ENCODE measurements around the gene CSNK2A1.

Gene CSNK2A1

GRCh38 chr20:558117-558516 lies 14.5 kb upstream of the CSNK2A1 start:
- Histone ChIP-seq H3K4me2 (ENCODE audit: insufficient read depth, low read length, poor library complexity, severe bottlenecking) (no peak overlapping the region), H3K4me1 (ENCODE audit: control insufficient read depth in 2 of 2, insufficient read depth in 1 of 2, low read depth in 1 of 2, low read length in 2 of 2) (peaks cover 0 to 4% of the 10 kb centered on the region in 2 donors), H2AK5ac (ENCODE audit: low read depth, low read length) (no peak overlapping the region), H2BK12ac (ENCODE audit: low read length) (no peak overlapping the region), H3K23ac (ENCODE audit: low read depth, low read length, poor library complexity) (no peak overlapping the region), H2BK15ac (ENCODE audit: low read length) (no peak overlapping the region), H3K9me3 (replicated peaks in 1 of 2; ENCODE audit: control insufficient read depth in 2 of 2, insufficient read depth in 1 of 2, low read depth in 1 of 2, low read length in 2 of 2) (no peaks in the 10 kb centered on the region), H4K91ac (ENCODE audit: low read depth, low read length, poor library complexity) (no peak overlapping the region), H2AFZ (ENCODE audit: low read length) (no peak overlapping the region), H2BK120ac (ENCODE audit: low read depth, low read length) (no peak overlapping the region), H3K79me1 (ENCODE audit: low read depth, low read length) (no peaks in the 10 kb centered on the region), H3K4me3 (ENCODE audit: low read length in 2 of 2) (no peak overlapping the region), H3K27me3 (ENCODE audit: control insufficient read depth in 3 of 3, insufficient read depth in 3 of 3, low read depth in 1 of 3, low read length in 3 of 3) (peaks cover 0 to 44% (median 0%) of the 10 kb centered on the region in 3 experiments), H2BK5ac (ENCODE audit: low read length) (no peak overlapping the region), H3K36me3 (replicated peaks in 1 of 2; ENCODE audit: control insufficient read depth in 2 of 2, insufficient read depth in 2 of 2, low read length in 2 of 2) (no peaks in the 10 kb centered on the region), H3K4ac (ENCODE audit: low read length) (no peak overlapping the region), H3K18ac (ENCODE audit: low read length) (no peak overlapping the region), H3K14ac (ENCODE audit: low read length) (no peak overlapping the region), H3K9ac (ENCODE audit: low read depth, low read length, poor library complexity) (no peak overlapping the region), H3K27ac (replicated peaks; ENCODE audit: low read length) (no peak overlapping the region), H4K8ac (ENCODE audit: low read depth, low read length) (no peak overlapping the region)
- no peak for DNase-seq (ENCODE audit: low spot score)
- no CpG with 5 or more reads among the region's 3 CpGs for WGBS, 2 donors (ENCODE audit: extremely low coverage in 2 of 2, insufficient read length in 2 of 2, insufficient replicate concordance in 1 of 2)

- no peak overlapping the region for H3K27ac ChIP-seq (replicated peaks; ENCODE audit: low read length)
- no CpG with 5 or more reads among the region's 2 CpGs for WGBS, 2 donors (ENCODE audit: extremely low coverage in 2 of 2, insufficient read length in 2 of 2, insufficient replicate concordance in 1 of 2)
- no peak overlapping the region for H3K18ac ChIP-seq (ENCODE audit: low read length)
- H2BK15ac ChIP-seq (ENCODE audit: low read length): no peak overlapping the region
- no peak overlapping the region for H3K9ac ChIP-seq (ENCODE audit: low read depth, low read length, poor library complexity)
- no peak overlapping the region for H2AK5ac ChIP-seq (ENCODE audit: low read depth, low read length)
- H3K79me1 ChIP-seq (ENCODE audit: low read depth, low read length): no peaks in the 10 kb centered on the region
- no peak overlapping the region for H2BK12ac ChIP-seq (ENCODE audit: low read length)
- no peak overlapping the region for H2AFZ ChIP-seq (ENCODE audit: low read length)
- H3K9me3 ChIP-seq (replicated peaks in 1 of 2; ENCODE audit: control insufficient read depth in 2 of 2, insufficient read depth in 1 of 2, low read depth in 1 of 2, low read length in 2 of 2): no peaks in the 10 kb centered on the region
- H3K4me3 ChIP-seq (ENCODE audit: low read length in 2 of 2): no peak overlapping the region
- H2BK5ac ChIP-seq (ENCODE audit: low read length): no peak overlapping the region
- H3K4me2 ChIP-seq (ENCODE audit: insufficient read depth, low read length, poor library complexity, severe bottlenecking): no peak overlapping the region
- H3K4me1 ChIP-seq (ENCODE audit: control insufficient read depth in 2 of 2, insufficient read depth in 1 of 2, low read depth in 1 of 2, low read length in 2 of 2): peaks cover 0 to 6% of the 10 kb centered on the region in 2 donors
- H3K36me3 ChIP-seq (replicated peaks in 1 of 2; ENCODE audit: control insufficient read depth in 2 of 2, insufficient read depth in 2 of 2, low read length in 2 of 2): no peaks in the 10 kb centered on the region
- H4K91ac ChIP-seq (ENCODE audit: low read depth, low read length, poor library complexity): no peak overlapping the region
- H2BK120ac ChIP-seq (ENCODE audit: low read depth, low read length): no peak overlapping the region
- no peak for DNase-seq (ENCODE audit: low spot score)
- H3K14ac ChIP-seq (ENCODE audit: low read length): no peak overlapping the region
- peaks cover 0 to 33% (median 0%) of the 10 kb centered on the region in 3 experiments for H3K27me3 ChIP-seq (ENCODE audit: control insufficient read depth in 3 of 3, insufficient read depth in 3 of 3, low read depth in 1 of 3, low read length in 3 of 3)
- H3K4ac ChIP-seq (ENCODE audit: low read length): no peak overlapping the region
- H4K8ac ChIP-seq (ENCODE audit: low read depth, low read length): no peak overlapping the region
- no peak overlapping the region for H3K23ac ChIP-seq (ENCODE audit: low read depth, low read length, poor library complexity)
Measured at GRCh38 chr20:556984-557383, 13.4 kb upstream of the CSNK2A1 start.

GRCh38 chr20:555976-556385 lies 12.4 kb upstream of the CSNK2A1 start:
- Histone ChIP-seq H2BK12ac (ENCODE audit: low read length) (no peak overlapping the region), H4K8ac (ENCODE audit: low read depth, low read length) (no peak overlapping the region), H3K79me1 (ENCODE audit: low read depth, low read length) (no peaks in the 10 kb centered on the region), H2BK5ac (ENCODE audit: low read length) (no peak overlapping the region), H3K18ac (ENCODE audit: low read length) (no peak overlapping the region), H3K4me1 (ENCODE audit: control insufficient read depth in 2 of 2, insufficient read depth in 1 of 2, low read depth in 1 of 2, low read length in 2 of 2) (peaks cover 0 to 6% of the 10 kb centered on the region in 2 donors), H3K4ac (ENCODE audit: low read length) (no peak overlapping the region), H3K23ac (ENCODE audit: low read depth, low read length, poor library complexity) (no peak overlapping the region), H2AFZ (ENCODE audit: low read length) (no peak overlapping the region), H3K4me2 (ENCODE audit: insufficient read depth, low read length, poor library complexity, severe bottlenecking) (no peak overlapping the region), H2BK120ac (ENCODE audit: low read depth, low read length) (no peak overlapping the region), H3K4me3 (ENCODE audit: low read length in 2 of 2) (no peak overlapping the region), H3K27ac (replicated peaks; ENCODE audit: low read length) (no peak overlapping the region), H3K9me3 (replicated peaks in 1 of 2; ENCODE audit: control insufficient read depth in 2 of 2, insufficient read depth in 1 of 2, low read depth in 1 of 2, low read length in 2 of 2) (no peaks in the 10 kb centered on the region), H4K91ac (ENCODE audit: low read depth, low read length, poor library complexity) (no peak overlapping the region), H2BK15ac (ENCODE audit: low read length) (no peak overlapping the region), H3K27me3 (ENCODE audit: control insufficient read depth in 3 of 3, insufficient read depth in 3 of 3, low read depth in 1 of 3, low read length in 3 of 3) (peaks cover 0 to 33% (median 0%) of the 10 kb centered on the region in 3 experiments), H3K14ac (ENCODE audit: low read length) (no peak overlapping the region), H3K36me3 (replicated peaks in 1 of 2; ENCODE audit: control insufficient read depth in 2 of 2, insufficient read depth in 2 of 2, low read length in 2 of 2) (no peaks in the 10 kb centered on the region), H2AK5ac (ENCODE audit: low read depth, low read length) (no peak overlapping the region), H3K9ac (ENCODE audit: low read depth, low read length, poor library complexity) (no peak overlapping the region)
- DNase-seq (ENCODE audit: low spot score): no peak
- WGBS, 2 donors (ENCODE audit: extremely low coverage in 2 of 2, insufficient read length in 2 of 2, insufficient replicate concordance in 1 of 2): no CpG with 5 or more reads among the region's 6 CpGs

DNA sequence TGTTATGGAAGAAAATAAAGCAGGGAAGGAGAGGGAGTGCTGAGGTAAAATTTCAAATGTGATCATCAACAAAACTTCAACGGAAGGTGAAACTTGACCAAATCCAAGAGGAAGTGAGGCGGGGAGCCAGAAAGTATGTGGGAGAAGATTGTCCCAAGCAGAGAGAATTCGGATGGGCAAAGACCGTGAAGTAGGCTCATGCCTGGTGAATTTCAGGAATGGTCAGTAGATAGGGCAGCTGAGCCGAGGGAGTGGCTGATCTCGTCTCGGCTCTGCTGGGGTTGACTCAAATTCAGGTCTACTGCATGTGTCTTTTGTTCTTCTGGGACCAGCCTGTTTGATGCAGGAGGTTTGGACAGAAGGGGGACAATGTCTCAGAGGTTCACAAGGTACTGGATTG lies 7.0 kb upstream of the CSNK2A1 start:
- H3K4ac ChIP-seq (ENCODE audit: low read length): no peak overlapping the region
- H2BK120ac ChIP-seq (ENCODE audit: low read depth, low read length): no peak overlapping the region
- no peak overlapping the region for H3K4me2 ChIP-seq (ENCODE audit: insufficient read depth, low read length, poor library complexity, severe bottlenecking)
- peaks cover 0 to 41% (median 8%) of the 10 kb centered on the region in 3 experiments for H3K27me3 ChIP-seq (ENCODE audit: control insufficient read depth in 3 of 3, insufficient read depth in 3 of 3, low read depth in 1 of 3, low read length in 3 of 3)
- H2BK5ac ChIP-seq (ENCODE audit: low read length): no peak overlapping the region
- H2BK15ac ChIP-seq (ENCODE audit: low read length): no peak overlapping the region
- H3K18ac ChIP-seq (ENCODE audit: low read length): no peak overlapping the region
- H3K23ac ChIP-seq (ENCODE audit: low read depth, low read length, poor library complexity): no peak overlapping the region
- no peak overlapping the region for H2AK5ac ChIP-seq (ENCODE audit: low read depth, low read length)
- H3K9ac ChIP-seq (ENCODE audit: low read depth, low read length, poor library complexity): no peak overlapping the region
- H3K4me1 ChIP-seq (ENCODE audit: control insufficient read depth in 2 of 2, insufficient read depth in 1 of 2, low read depth in 1 of 2, low read length in 2 of 2): peaks cover 0 to 2% of the 10 kb centered on the region in 2 donors
- H3K4me3 ChIP-seq (ENCODE audit: low read length in 2 of 2): no peak overlapping the region
- no peak overlapping the region for H3K14ac ChIP-seq (ENCODE audit: low read length)
- H3K79me1 ChIP-seq (ENCODE audit: low read depth, low read length): no peaks in the 10 kb centered on the region
- H3K36me3 ChIP-seq (replicated peaks in 1 of 2; ENCODE audit: control insufficient read depth in 2 of 2, insufficient read depth in 2 of 2, low read length in 2 of 2): no peaks in the 10 kb centered on the region
- no peak overlapping the region for H3K27ac ChIP-seq (replicated peaks; ENCODE audit: low read length)
- no peak overlapping the region for H4K91ac ChIP-seq (ENCODE audit: low read depth, low read length, poor library complexity)
- no CpG with 5 or more reads among the region's 7 CpGs for WGBS, 2 donors (ENCODE audit: extremely low coverage in 2 of 2, insufficient read length in 2 of 2, insufficient replicate concordance in 1 of 2)
- no peak overlapping the region for H4K8ac ChIP-seq (ENCODE audit: low read depth, low read length)
- H3K9me3 ChIP-seq (replicated peaks in 1 of 2; ENCODE audit: control insufficient read depth in 2 of 2, insufficient read depth in 1 of 2, low read depth in 1 of 2, low read length in 2 of 2): no peaks in the 10 kb centered on the region
- no peak overlapping the region for H2AFZ ChIP-seq (ENCODE audit: low read length)
- no peak for DNase-seq (ENCODE audit: low spot score)
- H2BK12ac ChIP-seq (ENCODE audit: low read length): no peak overlapping the region

Measured in neuronal stem cell (in vitro differentiated cells).